ENCODE measurements around the gene TRPM5.

The TRPM5 gene

DNA sequence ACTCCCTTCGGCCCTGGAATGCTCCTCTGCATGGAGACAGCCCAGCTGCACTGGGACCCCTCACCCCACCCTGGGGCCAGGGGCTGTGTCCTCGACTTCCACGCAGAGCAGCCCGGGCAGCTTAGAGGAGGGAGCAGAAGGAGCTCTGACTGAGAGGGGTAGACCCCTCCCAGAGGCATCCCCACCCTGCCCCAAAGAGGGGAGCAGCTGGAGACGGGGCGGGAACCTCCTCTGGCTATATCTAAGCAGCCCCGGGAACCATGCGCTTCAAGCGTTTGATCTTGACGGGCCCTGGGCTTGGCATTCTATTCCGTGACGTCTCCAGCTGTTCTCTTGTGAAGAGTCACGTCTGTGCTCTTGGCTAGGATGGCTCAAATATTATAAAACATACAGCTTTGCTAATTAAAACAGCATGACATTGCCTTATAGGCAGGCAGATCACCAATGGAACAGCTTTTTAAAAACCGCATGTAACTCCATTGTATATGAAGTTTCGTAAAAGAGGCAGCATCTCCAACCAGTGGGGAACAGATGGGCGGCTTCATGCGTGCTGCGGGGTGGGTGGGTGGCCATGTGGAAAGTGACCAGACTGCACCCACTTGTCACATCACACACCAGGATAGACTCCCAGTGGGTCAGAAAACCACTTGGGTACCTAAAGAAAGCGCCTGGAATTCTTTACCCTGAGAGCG lies 8.2 kb upstream of the TRPM5 start:
- DNase-seq: peak; percentile 44

DNA sequence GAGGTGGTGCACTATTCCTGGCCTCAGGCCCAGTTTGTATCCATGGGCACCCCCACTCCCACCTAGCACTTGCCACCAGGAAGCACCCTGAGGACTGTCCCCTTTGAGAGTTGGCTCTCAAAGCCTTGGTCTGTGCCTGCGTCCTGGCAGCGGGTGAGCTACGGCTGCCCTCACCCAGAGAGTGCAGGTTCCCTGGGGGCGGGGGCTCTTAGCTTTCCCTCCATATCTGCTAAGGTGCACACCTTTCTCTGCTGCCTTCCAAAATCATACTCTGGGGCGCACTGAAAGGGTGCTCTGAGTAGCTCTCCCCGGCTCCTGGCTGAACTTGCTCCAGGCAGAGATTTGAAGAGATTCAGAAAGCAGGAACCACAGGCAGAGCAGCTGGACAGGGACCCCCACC lies 7.6 kb upstream of the TRPM5 start:
- DNase-seq: no peak

DNA sequence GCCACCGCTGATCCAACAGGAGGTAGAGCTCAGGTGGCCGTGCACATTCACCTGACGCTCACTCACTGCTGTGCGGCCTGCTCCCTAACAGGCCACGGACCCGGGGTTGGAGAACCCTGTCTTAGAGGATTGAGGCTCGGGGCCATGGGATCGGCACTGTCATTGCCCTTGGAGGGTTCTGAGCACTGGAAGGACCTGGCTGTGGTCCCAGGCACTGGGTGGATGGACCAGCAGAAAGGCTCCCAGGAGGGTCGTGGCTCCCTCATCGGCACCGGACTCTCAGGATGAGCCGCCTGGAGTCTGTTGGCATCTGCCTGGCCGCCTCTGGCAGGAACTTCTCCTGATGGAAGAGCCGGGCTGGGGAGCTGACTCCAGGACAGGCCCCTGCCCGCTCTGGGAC lies 7.0 kb upstream of the TRPM5 start:
- no peak for DNase-seq

GRCh38 chr11:2450321-2451041 lies 6.2 kb upstream of the TRPM5 start:
- DNase-seq: no peak

GRCh38 chr11:2449548-2450320 lies 5.4 kb upstream of the TRPM5 start:
- DNase-seq: no peak

GRCh38 chr11:2448661-2449547 lies 4.6 kb upstream of the TRPM5 start:
- DNase-seq: no peak

DNA sequence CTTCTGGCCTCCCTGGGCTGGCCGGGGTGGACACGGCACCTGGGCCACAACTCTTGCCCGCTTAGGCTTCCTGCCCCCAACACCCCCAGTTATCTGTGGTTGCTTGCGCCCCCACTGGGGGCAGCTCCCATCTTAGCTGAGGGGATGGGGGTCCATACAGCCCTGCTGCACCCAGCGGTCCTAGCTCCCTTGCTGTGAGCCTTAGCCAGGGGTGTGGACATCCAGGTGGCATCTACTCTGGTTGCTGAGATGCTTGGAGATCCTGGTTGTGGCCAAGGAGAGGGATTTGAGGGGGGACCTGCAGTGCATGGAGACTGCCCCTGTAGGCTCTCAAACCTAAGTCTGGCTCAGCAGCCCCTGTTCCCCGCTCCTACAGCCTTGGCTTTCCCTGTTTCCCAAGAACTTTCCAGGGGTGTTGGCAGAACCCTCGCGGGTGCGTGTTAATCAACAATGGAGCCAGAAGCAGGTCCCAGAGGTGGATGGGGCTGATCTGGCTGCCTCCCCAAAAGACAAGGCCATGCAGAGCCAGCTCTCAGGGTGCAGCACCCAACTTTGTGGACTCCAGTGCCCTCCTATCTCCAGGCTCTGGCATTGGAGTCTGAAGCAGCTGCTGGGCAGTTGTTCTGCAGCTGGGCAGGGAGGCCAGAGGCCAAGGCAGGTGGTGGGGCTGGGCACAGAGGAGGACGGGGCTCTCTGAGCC lies 3.8 kb upstream of the TRPM5 start:
- no peak for DNase-seq

GRCh38 chr11:2447253-2447950 lies 3.1 kb upstream of the TRPM5 start:
- no peak for DNase-seq

DNA sequence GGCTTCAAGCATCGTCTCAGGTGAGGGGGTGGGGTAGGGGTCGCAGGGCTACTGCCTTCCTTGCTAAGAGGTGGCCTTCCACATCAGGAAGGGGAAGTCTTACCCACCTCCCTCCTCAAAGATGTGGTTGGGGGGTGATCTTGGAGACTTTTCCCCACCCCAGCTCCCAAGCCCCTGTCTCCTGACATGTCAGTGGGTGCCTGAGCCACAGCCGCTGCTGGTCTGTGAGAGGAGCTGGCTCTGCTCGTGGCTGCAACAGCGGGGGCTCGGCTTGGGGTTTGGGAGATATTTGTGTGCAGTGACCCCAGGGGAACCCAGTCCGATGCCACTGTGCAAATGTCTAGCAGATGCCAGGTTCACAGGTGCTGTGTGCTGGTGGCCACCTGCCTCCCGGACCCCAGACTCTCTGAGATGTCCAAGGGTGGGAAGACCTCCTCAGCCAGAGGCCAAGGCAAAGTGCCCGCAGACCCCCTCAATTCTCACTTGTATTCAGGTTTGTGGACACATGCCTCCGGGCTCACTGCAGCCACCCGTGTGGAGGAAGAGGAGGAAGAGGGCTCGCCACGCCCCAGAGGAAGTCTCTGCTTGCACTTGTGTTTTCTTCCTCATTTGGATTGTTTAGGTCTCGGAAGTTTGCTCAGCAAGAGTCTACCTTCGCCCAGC lies 2.4 kb upstream of the TRPM5 start:
- no peak for DNase-seq

DNA sequence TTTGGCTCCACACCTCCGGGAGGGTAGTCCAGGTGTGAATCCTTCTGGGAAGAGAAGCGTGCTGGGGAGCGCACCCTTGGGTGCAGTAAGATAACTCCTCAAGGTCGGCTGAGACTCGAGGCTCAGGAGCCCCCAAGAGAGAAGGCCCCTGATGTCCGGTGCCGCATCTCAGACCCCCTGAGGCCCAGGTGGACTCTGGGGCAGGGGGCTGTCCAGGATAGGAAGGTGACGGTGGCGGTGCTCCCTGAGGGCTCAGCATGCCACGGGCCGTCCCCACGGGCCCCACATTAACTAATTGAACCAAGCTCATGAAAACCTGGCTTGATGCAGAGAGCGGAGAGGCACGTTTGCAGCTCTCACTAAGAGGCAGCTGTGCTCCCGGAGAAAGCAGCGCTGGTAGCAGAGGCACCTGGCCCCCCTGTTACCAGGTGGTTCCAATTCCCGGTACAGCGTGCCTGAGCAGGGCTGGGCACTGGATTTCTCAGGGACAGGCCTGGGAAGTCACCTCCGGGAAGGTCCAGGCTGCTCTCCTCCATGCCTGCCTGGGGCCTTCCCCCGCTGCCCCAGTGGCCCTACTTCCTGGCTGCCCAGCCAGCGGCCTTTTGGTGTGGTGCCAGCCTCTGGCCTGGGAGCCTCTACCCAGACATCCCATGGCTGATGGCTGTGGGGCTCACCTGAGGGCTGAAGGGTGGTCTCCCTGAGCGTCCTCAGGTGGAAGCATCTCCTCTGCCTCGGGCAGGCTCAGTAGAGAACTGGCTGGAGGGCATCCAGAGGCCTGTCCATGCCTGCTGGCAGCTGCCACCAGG lies 1.6 kb upstream of the TRPM5 start:
- no peak for DNase-seq

- no peak for DNase-seq
These were observed 769 bp upstream of the TRPM5 start, which contains the start of gene KCNQ1 for GRCh38 chr11:2444821-2445745. Gene KCNQ1 (plus strand): TSS chr11:2445008. CDS start chr11:2445099, 91 bp downstream.

DNA sequence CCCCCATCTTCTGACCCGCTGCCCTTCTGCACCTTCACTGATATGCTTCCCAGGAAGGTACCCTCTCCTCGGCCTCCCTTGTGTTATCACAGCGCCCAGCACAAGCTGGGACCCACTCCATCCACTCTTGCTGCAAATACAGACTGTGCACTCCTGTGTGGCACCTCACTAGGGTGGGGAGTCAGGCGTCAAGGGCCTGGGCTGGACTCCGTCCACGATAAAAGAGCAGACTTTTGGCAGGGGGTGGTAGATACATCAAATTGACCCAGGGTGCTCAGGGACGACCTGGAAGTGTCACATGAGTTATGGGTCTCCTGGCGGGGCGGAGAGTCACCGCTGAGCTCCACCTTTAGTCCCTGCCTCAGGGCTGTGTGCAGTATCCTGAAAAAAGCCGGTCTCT lies 908 bp downstream of the TRPM5 start:
- no peak for DNase-seq

DNA sequence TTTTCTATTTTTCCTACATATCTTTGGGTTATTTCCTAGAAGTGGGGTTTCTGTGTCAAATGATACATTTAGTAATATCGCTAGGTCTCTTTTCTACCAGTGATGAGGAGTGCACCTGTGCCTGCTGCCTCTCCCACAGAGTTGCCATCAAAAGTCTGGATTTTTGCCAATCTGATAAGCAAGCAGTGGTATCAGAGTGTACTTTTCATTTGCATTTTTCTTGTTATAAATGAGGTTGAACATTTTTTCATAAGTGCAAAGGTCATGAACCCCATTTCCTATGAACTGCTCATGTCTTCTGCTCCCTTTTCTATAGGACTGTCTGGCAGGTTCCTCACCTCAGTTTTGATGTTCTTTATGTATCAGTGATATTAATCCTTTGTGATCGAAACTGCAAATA lies 1.7 kb downstream of the TRPM5 start:
- no peak for DNase-seq

GRCh38 chr11:2441171-2441570 lies 3.1 kb downstream of the TRPM5 start:
- DNase-seq: no peak

GRCh38 chr11:2440646-2441045 lies 3.7 kb downstream of the TRPM5 start:
- DNase-seq: no peak

DNA sequence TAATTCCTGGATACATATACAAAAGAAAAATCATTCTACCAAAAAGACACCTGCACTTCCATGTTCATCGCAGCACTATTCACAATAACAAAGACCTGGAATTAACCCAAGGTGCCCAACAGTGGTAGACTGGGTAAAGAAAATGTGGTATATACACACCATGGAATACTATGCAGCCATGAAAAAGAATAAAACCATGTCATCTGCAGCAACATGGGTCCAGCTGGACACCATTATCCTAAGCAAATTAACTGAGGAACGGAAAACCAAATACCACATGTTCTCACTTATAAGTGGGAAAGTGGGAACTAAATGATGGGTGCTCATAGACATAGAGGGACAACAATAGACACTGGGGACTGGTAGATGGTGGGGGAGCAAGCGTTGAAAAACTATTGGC lies 4.5 kb downstream of the TRPM5 start:
- no peak for DNase-seq

- no peak for DNase-seq
These were observed 6.8 kb downstream of the TRPM5 start for GRCh38 chr11:2437516-2437915.

GRCh38 chr11:2436521-2437031 lies 7.7 kb downstream of the TRPM5 start:
- no peak for DNase-seq
